Motor neuron (in vitro differentiated cells): ENCODE results near the gene KLF11. TPM values are rescaled to one million over a fixed set of nuclear protein-coding genes. Genes with fewer than 3 reads are reported as not detected.

Experiments used
- ATAC-seq, 8 experiments: fragments of 200-7000 bp; cut with Tn5 transposase; replicated peaks in 6 of 8; 2 replicates each; pipeline ENCODE4 v1.8.0; 2021; ENCODE audit warnings: mild to moderate bottlenecking in 8 of 8, moderate library complexity in 8 of 8
- H3K27ac ChIP-seq, 2 donors: fragments of 250-450 bp; sonication (Bioruptor Pico); 2 replicates each; pipeline ENCODE4 v1.9.0; 2021; ENCODE audit warnings: antibody characterized with exemption in 2 of 2, mild to moderate bottlenecking in 2 of 2, moderate library complexity in 1 of 2
- H3K4me1 ChIP-seq, 2 donors: fragments of 250-450 bp; sonication (Bioruptor Pico); replicated peaks in 1 of 2; 2 replicates each; pipeline ENCODE4 v1.6.1; 2021; ENCODE audit warnings: antibody characterized with exemption in 2 of 2, mild to moderate bottlenecking in 2 of 2, moderate library complexity in 1 of 2
- H3K4me3 ChIP-seq, 5 donors: fragments of 250-450 bp; sonication (Bioruptor Pico); 2 replicates each; pipeline ENCODE4 v1.9.0; 2021; ENCODE audit warnings: antibody characterized with exemption in 5 of 5, mild to moderate bottlenecking in 5 of 5, moderate library complexity in 4 of 5
- WGBS, 10 experiments: fragments of 450-650 bp; shearing (Covaris generic); methylation state at CpG; one replicate each; pipeline ENCODE4 v1.0.0; 2022; 5-methylcytosine and 5-hydroxymethylcytosine counted together
- in situ Hi-C, 9 experiments: fragments of 400-800 bp; cut with MboI; loops; one replicate each; pipeline ENCODE4 v1.15.0; 2021; ENCODE audit warnings: low sequenced_read_pairs in 9 of 9, low pct_unique_long_range_greater_than_20kb in 2 of 9; ENCODE audit not compliant: unreplicated experiment in 9 of 9
- total RNA-seq, 8 experiments: library from RNA; unstranded; fragments of 300-600 nt; gene quantifications; 2 replicates each; pipeline versions ENCODE4 v1.2.3 to v1.2.4, GENCODE V29; 2022

KLF11 gene
- total RNA-seq, 8 experiments from 2014 or later: 4.0 to 19.7 (median 12.6) TPM

DNA sequence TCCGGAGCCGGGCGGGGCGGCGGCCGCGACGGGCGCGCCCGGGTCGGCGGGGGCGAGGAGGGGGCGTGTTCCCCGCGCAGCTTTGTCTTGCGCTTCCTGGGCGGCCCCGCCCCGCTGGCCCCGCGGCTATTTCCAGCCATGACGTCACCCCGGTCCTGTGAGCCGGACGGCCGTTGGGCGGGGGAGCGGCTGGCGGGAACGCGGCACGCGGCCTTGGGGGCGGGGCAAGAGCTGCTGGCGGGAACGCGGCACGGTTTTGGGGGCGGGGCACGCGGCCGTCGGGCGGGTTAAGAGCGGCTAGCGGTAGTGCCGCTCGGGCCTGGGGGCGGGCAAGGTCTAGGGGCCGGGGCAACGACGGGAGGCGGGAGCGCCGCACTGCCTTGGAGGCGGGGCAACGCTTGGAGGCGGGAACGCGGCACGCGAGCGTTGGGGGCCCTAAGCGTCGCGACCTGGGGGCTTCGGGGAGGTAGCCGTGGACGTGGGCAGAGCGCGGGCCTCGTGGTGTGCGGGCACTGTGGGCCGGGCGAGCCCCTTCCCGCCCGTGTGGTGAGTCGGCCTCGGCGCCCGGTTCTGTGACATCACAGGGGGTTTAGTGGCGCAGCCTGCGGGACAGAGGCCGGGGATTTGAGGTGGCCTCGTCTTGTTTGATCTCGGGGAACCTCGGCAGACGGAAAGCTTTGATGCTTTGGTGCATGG is 704 bp downstream of the KLF11 start:
- ATAC-seq: peak; percentile 68 to 81 (median 70)
- peaks cover 18 to 29% of the 10 kb centered on the region in 2 donors for H3K4me1 ChIP-seq
- H3K27ac ChIP-seq: peak overlapping the region; percentile 96 to 98
- H3K4me3 ChIP-seq: peak overlapping the region; percentile 49 to 88 (median 72)
- in situ Hi-C loops: loop anchor here in 3 of 9 experiments (25.0 kb wide), 1 partner anchor 232 kb away; no protein-coding TSS in a partner anchor
- 22% methylated on average over 7 of the region's 90 CpGs; no CpG with 5 or more reads in 9 of the 10 experiments for WGBS, 10 experiments

- Histone ChIP-seq H3K4me1 (peaks cover 26 to 29% of the 10 kb centered on the region in 2 donors), H3K27ac (no peak overlapping the region), H3K4me3 (no peak overlapping the region)
- 55 to 92% (median 88%) methylated on average over 2 to 10 of the region's 20 CpGs; no CpG with 5 or more reads in 1 of the 10 experiments for WGBS, 10 experiments
- no peak for ATAC-seq
- in situ Hi-C loops: loop anchor here in 3 of 9 experiments (25.0 kb wide), 1 partner anchor 233 kb away; no protein-coding TSS in a partner anchor
These were observed 2.4 kb downstream of the KLF11 start for GRCh38 chr2:10045561-10046355.

GRCh38 chr2:10046931-10047330 is 3.6 kb downstream of the KLF11 start:
- H3K4me1 ChIP-seq: peaks cover 24 to 26% of the 10 kb centered on the region in 2 donors
- in situ Hi-C loops: loop anchor here in 3 of 9 experiments (25.0 kb wide), 1 partner anchor 235 kb away; no protein-coding TSS in a partner anchor
- no peak overlapping the region for H3K27ac ChIP-seq
- no peak for ATAC-seq
- H3K4me3 ChIP-seq: no peak overlapping the region
- WGBS, 10 experiments: 15 to 100% (median 81%) methylated on average over 2 to 7 of the region's 7 CpGs; no CpG with 5 or more reads in 2 of the 10 experiments

DNA sequence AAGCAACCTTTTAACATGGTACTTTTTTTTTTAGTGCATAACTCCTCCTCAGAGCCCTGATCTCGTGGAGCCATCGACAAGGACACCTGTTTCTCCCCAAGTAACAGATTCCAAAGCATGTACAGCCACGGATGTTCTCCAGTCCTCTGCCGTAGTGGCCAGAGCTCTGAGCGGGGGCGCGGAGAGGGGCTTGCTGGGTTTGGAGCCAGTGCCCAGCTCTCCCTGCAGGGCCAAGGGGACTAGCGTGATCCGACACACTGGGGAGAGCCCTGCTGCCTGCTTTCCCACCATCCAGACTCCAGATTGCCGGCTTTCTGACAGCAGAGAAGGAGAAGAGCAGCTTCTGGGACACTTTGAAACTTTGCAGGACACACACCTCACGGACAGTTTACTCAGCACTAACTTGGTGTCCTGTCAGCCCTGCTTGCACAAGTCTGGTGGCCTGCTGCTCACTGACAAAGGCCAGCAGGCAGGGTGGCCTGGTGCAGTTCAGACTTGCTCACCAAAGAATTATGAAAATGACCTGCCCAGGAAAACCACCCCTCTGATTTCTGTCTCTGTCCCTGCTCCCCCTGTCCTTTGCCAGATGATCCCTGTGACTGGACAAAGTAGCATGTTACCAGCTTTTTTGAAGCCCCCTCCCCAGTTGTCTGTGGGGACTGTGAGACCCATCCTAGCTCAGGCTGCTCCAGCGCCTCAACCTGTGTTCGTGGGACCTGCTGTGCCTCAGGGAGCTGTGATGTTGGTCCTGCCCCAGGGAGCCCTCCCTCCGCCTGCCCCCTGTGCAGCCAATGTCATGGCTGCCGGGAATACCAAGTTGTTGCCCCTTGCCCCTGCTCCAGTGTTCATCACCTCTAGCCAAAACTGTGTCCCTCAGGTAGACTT is 4.5 kb downstream of the KLF11 start:
- Histone ChIP-seq H3K4me3 (no peak overlapping the region), H3K4me1 (peaks cover 17 to 20% of the 10 kb centered on the region in 2 donors), H3K27ac (no peak overlapping the region)
- WGBS, 10 experiments: 67 to 100% (median 90%) methylated on average over 1 to 11 of the region's 15 CpGs; no CpG with 5 or more reads in 3 of the 10 experiments
- no peak for ATAC-seq
- in situ Hi-C loops: loop anchor here in 3 of 9 experiments (25.0 kb wide), 1 partner anchor 236 kb away; no protein-coding TSS in a partner anchor

DNA sequence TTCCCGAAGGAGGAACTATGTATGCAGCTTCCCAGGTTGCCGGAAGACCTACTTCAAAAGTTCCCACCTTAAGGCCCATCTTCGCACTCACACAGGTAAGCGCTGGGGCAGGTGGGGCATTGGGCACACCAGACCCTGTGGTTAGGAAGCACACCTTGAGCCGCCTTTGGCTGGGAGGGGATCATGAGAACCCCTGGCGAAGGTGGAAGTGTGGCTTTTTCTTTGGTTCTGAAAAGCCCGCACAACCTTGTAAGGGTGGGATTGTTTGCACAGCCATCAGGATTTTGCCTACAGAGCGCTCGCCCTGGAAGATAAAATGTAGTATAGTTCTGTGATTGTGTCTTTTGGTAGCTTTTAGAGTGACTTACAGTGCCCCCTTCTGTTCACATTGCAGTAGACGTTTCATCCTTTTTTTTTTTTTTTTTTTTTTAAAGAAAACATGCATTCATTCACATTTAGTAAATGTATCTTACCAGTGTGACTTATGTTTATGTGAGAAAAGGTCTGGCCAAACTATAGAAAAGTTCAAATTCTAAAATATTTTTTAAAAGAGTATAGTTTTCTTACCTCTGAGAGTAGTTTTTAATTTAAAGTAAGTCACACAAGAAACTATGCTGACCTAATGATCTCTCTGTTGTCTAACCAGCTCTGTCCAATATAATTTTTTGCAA is 5.3 kb downstream of the KLF11 start:
- no peak overlapping the region for H3K27ac ChIP-seq
- H3K4me1 ChIP-seq: peaks cover 17 to 20% of the 10 kb centered on the region in 2 donors
- no peak for ATAC-seq
- 11 to 80% (median 41%) methylated on average over 1 to 8 of the region's 10 CpGs; no CpG with 5 or more reads in 2 of the 10 experiments for WGBS, 10 experiments
- in situ Hi-C loops: loop anchor here in 3 of 9 experiments (25.0 kb wide), 1 partner anchor 236 kb away; no protein-coding TSS in a partner anchor
- H3K4me3 ChIP-seq: no peak overlapping the region

- 60 to 93% (median 85%) methylated on average over 2 to 15 of the region's 16 CpGs; no CpG with 5 or more reads in 1 of the 10 experiments for WGBS, 10 experiments
- ATAC-seq: no peak
- no peak overlapping the region for H3K4me3 ChIP-seq
These were observed 8.9 kb downstream of the KLF11 start for GRCh38 chr2:10052216-10052615.

GRCh38 chr2:10053351-10053750 is 10.0 kb downstream of the KLF11 start:
- WGBS, 10 experiments: 67 to 100% (median 91%) methylated on average over 1 to 4 of the region's 4 CpGs; no CpG with 5 or more reads in 1 of the 10 experiments
- in situ Hi-C loops: loop anchor here in 2 of 9 experiments (25.0 kb wide), 1 partner anchor 241 kb away; no protein-coding TSS in a partner anchor
- ATAC-seq: no peak

More at GRCh38 chr2:10052216-10052615, 8.9 kb downstream of the KLF11 start:
- H3K27ac ChIP-seq: no peak overlapping the region
- H3K4me1 ChIP-seq: peaks cover 13 to 15% of the 10 kb centered on the region in 2 donors
- in situ Hi-C loops: loop anchor here in 2 of 9 experiments (25.0 kb wide), 1 partner anchor 240 kb away; no protein-coding TSS in a partner anchor

GRCh38 chr2:10054424-10054823 is 11.1 kb downstream of the KLF11 start:
- no peak overlapping the region for H3K27ac ChIP-seq
- no peak overlapping the region for H3K4me3 ChIP-seq
- no peak for ATAC-seq
- in situ Hi-C loops: loop anchor here in 2 of 9 experiments (25.0 kb wide), 1 partner anchor 242 kb away; no protein-coding TSS in a partner anchor
- peaks cover 8 to 16% of the 10 kb centered on the region in 2 donors for H3K4me1 ChIP-seq
- 40 to 94% (median 72%) methylated on average over 2 to 7 of the region's 7 CpGs for WGBS, 10 experiments

More at GRCh38 chr2:10053351-10053750, 10.0 kb downstream of the KLF11 start:
- Histone ChIP-seq H3K4me1 (peaks cover 16 to 18% of the 10 kb centered on the region in 2 donors), H3K4me3 (no peak overlapping the region), H3K27ac (no peak overlapping the region)

- Histone ChIP-seq H3K4me3 (no peak overlapping the region), H3K4me1 (peaks cover 4 to 16% of the 10 kb centered on the region in 2 donors), H3K27ac (no peak overlapping the region)
- no peak for ATAC-seq
- 77 to 100% (median 97%) methylated on average over 1 to 5 of the region's 7 CpGs; no CpG with 5 or more reads in 3 of the 10 experiments for WGBS, 10 experiments
- in situ Hi-C loops: loop anchor here in 2 of 9 experiments (25.0 kb wide), 1 partner anchor 243 kb away; no protein-coding TSS in a partner anchor
These were observed 11.6 kb downstream of the KLF11 start for GRCh38 chr2:10054976-10055375.

DNA sequence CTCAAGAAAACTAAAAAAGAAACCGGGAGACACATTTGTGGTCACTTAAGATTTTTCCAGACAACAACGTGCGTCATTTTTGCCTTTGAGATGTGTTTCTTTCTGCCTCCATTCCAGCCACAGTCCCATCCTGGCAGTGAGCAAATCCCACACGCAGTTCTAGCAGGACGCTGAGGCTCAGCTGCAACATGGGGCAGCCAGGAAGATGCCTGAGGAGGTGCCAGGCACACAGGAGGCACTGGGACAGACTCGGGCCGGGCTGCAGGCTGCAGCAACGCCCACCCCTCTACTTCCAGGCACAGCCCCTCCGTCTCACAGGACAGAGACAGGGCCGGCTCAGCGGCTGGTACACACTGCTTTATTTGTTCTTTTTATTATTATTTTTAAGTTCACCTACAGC is 13.1 kb downstream of the KLF11 start:
- in situ Hi-C loops: loop anchor here in 2 of 9 experiments (25.0 kb wide), 1 partner anchor 244 kb away; no protein-coding TSS in a partner anchor

More for the DNA sequence above, 13.1 kb downstream of the KLF11 start:
- Histone ChIP-seq H3K4me3 (no peak overlapping the region), H3K27ac (no peak overlapping the region), H3K4me1 (peaks cover 4 to 16% of the 10 kb centered on the region in 2 donors)
- WGBS, 10 experiments: 42 to 100% (median 80%) methylated on average over 1 to 8 of the region's 11 CpGs; no CpG with 5 or more reads in 2 of the 10 experiments
- peak in 1 of 8 experiments; percentile 7 for ATAC-seq
